Thyroid gland (tissue), 4 donors: ENCODE results near the gene NMNAT2.

Experiments
- CTCF ChIP-seq, 6 experiments: fragments of 200-600 bp in 3 of 6; fragments of 450-650 bp in 3 of 6; sonication (generic) in 3 of 6; IDR thresholded peaks; one replicate each; pipeline ENCODE4 v1.5.1; 2016 to 2019; ENCODE audit warnings: antibody characterized with exemption in 6 of 6, mild to moderate bottlenecking in 2 of 6, inconsistent platforms in 1 of 6, moderate library complexity in 1 of 6
- POLR2A ChIP-seq, 2 donors: fragments of 450-650 bp; IDR thresholded peaks; one replicate each; pipeline ENCODE4 v1.6.1; 2017; ENCODE audit warnings: antibody characterized with exemption in 2 of 2, mild to moderate bottlenecking in 2 of 2, moderate library complexity in 1 of 2

- TF ChIP-seq CTCF (IDR thresholded peaks at IDR 0.05): no peak
- no peak for TF ChIP-seq POLR2A (IDR thresholded peaks at IDR 0.05)
These were observed 10.2 kb downstream of the NMNAT2 start for GRCh38 chr1:183407961-183408360.
